ENCODE results near the gene PUS10. TPM values are rescaled to one million over a fixed set of nuclear protein-coding genes. Genes with fewer than 3 reads are reported as not detected.

The PUS10 gene
- total and polyA plus RNA-seq, 2 experiments from 2014 or later: 2.2 to 2.5 TPM

DNA sequence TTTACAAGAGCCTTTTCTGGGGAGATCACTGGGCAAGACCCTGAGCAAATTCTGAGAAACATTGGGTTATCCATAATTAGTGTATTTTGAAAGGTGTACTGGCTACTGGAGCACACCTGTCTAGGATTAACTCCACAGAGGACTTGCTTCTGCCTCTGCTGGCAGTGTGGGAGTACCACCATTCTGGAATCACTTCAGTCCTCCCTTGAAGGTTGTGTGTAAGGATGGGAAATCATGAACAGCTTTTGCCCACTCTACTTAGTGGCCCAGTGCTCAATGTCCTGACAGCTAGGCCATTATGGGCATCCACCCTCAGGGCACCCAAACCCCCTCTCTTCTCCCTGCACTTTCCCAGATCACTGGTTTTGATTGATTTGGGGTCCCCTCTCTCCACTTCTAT lies 39.5 kb upstream of the PUS10 start (continued):
- TF ChIP-seq, protein P1, sequence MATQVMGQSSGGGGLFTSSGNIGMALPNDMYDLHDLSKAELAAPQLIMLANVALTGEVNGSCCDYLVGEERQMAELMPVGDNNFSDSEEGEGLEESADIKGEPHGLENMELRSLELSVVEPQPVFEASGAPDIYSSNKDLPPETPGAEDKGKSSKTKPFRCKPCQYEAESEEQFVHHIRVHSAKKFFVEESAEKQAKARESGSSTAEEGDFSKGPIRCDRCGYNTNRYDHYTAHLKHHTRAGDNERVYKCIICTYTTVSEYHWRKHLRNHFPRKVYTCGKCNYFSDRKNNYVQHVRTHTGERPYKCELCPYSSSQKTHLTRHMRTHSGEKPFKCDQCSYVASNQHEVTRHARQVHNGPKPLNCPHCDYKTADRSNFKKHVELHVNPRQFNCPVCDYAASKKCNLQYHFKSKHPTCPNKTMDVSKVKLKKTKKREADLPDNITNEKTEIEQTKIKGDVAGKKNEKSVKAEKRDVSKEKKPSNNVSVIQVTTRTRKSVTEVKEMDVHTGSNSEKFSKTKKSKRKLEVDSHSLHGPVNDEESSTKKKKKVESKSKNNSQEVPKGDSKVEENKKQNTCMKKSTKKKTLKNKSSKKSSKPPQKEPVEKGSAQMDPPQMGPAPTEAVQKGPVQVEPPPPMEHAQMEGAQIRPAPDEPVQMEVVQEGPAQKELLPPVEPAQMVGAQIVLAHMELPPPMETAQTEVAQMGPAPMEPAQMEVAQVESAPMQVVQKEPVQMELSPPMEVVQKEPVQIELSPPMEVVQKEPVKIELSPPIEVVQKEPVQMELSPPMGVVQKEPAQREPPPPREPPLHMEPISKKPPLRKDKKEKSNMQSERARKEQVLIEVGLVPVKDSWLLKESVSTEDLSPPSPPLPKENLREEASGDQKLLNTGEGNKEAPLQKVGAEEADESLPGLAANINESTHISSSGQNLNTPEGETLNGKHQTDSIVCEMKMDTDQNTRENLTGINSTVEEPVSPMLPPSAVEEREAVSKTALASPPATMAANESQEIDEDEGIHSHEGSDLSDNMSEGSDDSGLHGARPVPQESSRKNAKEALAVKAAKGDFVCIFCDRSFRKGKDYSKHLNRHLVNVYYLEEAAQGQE (IDR thresholded peaks at IDR 0.05; ENCODE audit: unreplicated experiment): no peak
- TF ChIP-seq EZH2phosphoT487 (IDR thresholded peaks at IDR 0.05; ENCODE audit: unreplicated experiment) (no peak), POLR2AphosphoS5 (IDR thresholded peaks at IDR 0.05; ENCODE audit: low read depth) (no peak), ZNF114 (CRISPR knock-in tag; IDR thresholded peaks at IDR 0.05) (no peak), CTCF (conservative IDR thresholded peaks at IDR 0.05; ENCODE audit: low read depth in 2 of 2) (no peak), ZNF331 (CRISPR knock-in tag; IDR thresholded peaks at IDR 0.05; ENCODE audit: low read depth) (no peak), NANOG (IDR thresholded peaks at IDR 0.05; ENCODE audit: borderline replicate concordance) (no peak), EZH2 (IDR thresholded peaks at IDR 0.05; ENCODE audit: low read depth, unreplicated experiment) (no peak)

- no peaks in the 10 kb centered on the region for H3F3A ChIP-seq (replicated peaks; ENCODE audit: low read depth)
- H3K9me2 ChIP-seq (ENCODE audit: insufficient read depth): no peaks in the 10 kb centered on the region
- no peaks in the 10 kb centered on the region for H3K4me1 ChIP-seq (ENCODE audit: insufficient read depth)
- H3K79me2 ChIP-seq (replicated peaks; ENCODE audit: insufficient read depth): no peaks in the 10 kb centered on the region
- H3K4me2 ChIP-seq: no peak overlapping the region
- H4K20me1 ChIP-seq (replicated peaks; ENCODE audit: insufficient read depth): no peaks in the 10 kb centered on the region
- Mint-ChIP-seq H3K4me3 (no peak overlapping the region), H3K4me1 (no peaks in the 10 kb centered on the region), H3K36me3 (ENCODE audit: low read depth) (peaks cover 13% of the 10 kb centered on the region; the same call in 2 of the 3 replicates), H3K9me3 (no peaks in the 10 kb centered on the region), H3K27me3 (ENCODE audit: insufficient read depth, low read depth, poor library complexity) (peaks cover 1% of the 10 kb centered on the region), H3K27ac (no peak overlapping the region)
- DNase-seq (ENCODE audit: low spot score) (no peak), ATAC-seq (no peak)
- H2AFZ ChIP-seq: no peak overlapping the region
- no peak overlapping the region for H3K27ac ChIP-seq (ENCODE audit: low read depth)
- no peaks in the 10 kb centered on the region; the same call in 1 of the 2 replicates for H3K36me3 ChIP-seq (ENCODE audit: insufficient read depth)
- no peaks in the 10 kb centered on the region for H3K27me3 ChIP-seq (ENCODE audit: insufficient read depth)
- no peak overlapping the region for H3K4me3 ChIP-seq
- TF ChIP-seq EZH2 (IDR thresholded peaks at IDR 0.05; ENCODE audit: low read depth, unreplicated experiment) (no peak), ZNF462 (CRISPR knock-in tag; IDR thresholded peaks at IDR 0.05) (no peak), NANOG (IDR thresholded peaks at IDR 0.05; ENCODE audit: borderline replicate concordance) (no peak), STAT1 (IDR thresholded peaks at IDR 0.05; ENCODE audit: unreplicated experiment) (no peak), ZNF114 (CRISPR knock-in tag; IDR thresholded peaks at IDR 0.05) (no peak)
- TF ChIP-seq, protein P1 (IDR thresholded peaks at IDR 0.05; ENCODE audit: unreplicated experiment): no peak
Observed at GRCh38 chr2:61055557-61055956, 37.5 kb upstream of the PUS10 start.
